Measurements from ENCODE around the gene SSC4D.
"Not testable (repeated sequence)": the region's sequence is repeated elsewhere in the genome, so short reads cannot be mapped to it uniquely, and the experiment has no call there.

Gene SSC4D

GRCh38 chr7:76397409-76398183, 11.9 kb downstream of the SSC4D start:
- peaks cover 31% of the 10 kb centered on the region for H3K4me1 Mint-ChIP-seq
- ATAC-seq (peak; percentile 69), DNase-seq (peak; percentile 76 to 81)
- H3K27me3 Mint-ChIP-seq, result no peaks in the 10 kb centered on the region
- peak overlapping the region in 1 of 2 donors; percentile 80 for H3K27ac Mint-ChIP-seq
- no peaks in the 10 kb centered on the region for H3K9me3 Mint-ChIP-seq
- H3K4me3 Mint-ChIP-seq, result peak overlapping the region; percentile 82 to 89

DNA sequence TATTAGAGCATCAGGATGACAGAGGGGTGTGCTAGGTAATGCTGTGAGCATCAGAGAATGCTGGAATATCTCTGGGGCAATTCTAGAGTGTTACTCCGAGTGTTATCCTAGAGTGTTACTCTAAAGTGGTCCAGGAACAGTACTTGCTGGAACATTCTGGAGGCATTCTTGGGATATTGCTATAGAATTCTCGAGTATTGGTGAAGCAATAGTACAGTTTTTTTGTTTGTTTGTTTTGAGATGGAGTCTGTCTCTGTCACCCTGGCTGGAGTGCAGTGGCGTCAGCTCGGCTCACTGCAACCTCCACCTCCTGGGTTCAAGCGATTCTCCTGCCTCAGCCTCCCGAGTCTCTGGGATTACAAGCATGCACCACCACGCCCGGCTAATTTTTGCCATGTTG, 12.6 kb downstream of the SSC4D start:
- DNase-seq (no peak), ATAC-seq (no peak)
- Mint-ChIP-seq H3K27me3 (no peaks in the 10 kb centered on the region), H3K4me3 (peak overlapping the region; percentile 82 to 89), H3K9me3 (no peaks in the 10 kb centered on the region), H3K4me1 (peaks cover 38% of the 10 kb centered on the region), H3K27ac (no peak overlapping the region)

DNA sequence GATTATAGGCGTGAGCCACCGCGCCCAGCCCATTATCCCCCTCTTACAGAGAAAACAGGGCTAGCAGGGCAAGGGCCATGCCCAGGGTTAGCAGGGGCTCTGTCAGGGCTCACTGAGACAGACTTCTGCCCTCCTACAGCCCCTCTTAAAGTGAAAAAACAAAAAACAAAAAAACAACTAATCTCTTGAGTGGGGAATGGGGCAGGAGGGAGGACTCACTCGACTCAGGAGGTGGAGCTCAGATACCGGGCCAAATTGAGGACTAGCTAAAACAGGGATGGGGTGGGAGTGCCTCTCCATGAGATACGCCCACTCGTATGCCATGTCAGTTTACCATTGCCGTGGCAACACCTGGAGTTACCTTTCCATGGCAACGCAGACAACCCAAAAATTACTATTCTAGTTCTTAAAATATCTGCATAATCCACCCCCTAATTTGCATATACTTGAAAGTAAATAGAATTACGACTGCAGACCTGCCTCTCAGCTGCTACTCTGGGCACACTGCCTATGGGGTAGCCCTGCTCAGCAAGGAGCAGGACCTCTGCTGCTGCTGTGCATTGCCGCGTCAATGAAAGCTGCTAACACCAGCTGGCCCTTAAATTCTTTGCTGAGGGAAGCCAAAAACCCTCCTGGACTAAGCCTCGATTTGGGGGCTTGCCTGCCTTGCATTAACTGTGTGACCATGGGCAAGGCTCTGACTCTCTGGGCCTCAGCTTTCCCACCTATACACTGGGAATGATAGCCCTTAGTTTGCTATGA, 13.4 kb downstream of the SSC4D start:
- Mint-ChIP-seq H3K27ac (no peak overlapping the region), H3K9me3 (no peaks in the 10 kb centered on the region), H3K4me1 (peaks cover 41% of the 10 kb centered on the region), H3K4me3 (peak overlapping the region in 1 of 2 donors; percentile 89), H3K27me3 (no peaks in the 10 kb centered on the region)
- no peak for DNase-seq
- no peak for ATAC-seq

DNA sequence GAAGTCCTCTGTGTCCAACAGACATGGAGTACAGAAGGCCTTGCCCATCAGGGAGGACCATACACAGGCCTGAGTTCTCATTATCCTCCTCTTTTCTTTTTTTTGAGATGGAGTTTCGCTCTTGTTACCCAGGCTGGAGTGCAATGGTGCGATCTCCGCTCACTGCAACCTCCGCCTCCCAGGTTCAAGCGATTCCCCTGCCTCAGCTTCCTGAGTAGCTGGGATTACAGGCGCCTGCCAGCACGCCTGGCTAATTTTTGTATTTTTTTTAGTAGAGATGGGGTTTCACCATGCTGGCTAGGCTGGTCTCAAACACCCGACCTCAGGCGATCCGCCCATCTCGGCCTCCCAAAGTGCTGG, 13.9 kb downstream of the SSC4D start:
- not testable (repeated sequence) for H3K27me3 Mint-ChIP-seq, H3K9me3 Mint-ChIP-seq, DNase-seq, ATAC-seq, H3K4me3 Mint-ChIP-seq, H3K27ac Mint-ChIP-seq
- H3K4me1 Mint-ChIP-seq, result peaks cover 41% of the 10 kb centered on the region

DNA sequence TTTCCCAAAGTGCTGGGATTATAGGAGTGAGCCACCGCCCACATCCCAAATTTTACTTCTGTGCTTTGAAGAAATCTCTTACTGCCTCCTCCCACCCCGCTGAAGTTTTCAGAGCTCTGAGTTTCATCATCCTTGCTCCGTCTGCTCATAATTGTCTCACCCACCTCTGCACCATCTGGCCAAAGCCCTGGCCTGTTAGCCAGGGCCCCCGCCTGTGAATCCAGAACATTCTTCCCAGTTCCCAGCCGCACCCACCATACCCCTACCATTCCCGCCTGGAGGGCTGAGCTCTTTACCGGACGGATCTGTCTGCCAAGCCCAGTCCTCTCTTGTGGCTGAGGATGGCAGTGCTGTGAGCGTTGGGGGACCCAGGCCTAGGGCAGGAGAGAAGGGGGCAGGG, 14.5 kb downstream of the SSC4D start:
- Mint-ChIP-seq H3K27ac (no peak overlapping the region), H3K4me3 (no peak overlapping the region), H3K4me1 (peaks cover 41% of the 10 kb centered on the region), H3K9me3 (no peaks in the 10 kb centered on the region), H3K27me3 (no peaks in the 10 kb centered on the region)
- DNase-seq (no peak), ATAC-seq (no peak)

- Mint-ChIP-seq H3K4me1 (peaks cover 48% of the 10 kb centered on the region), H3K27ac (peak overlapping the region; percentile 77 to 98), H3K4me3 (peak overlapping the region; percentile 91), H3K9me3 (no peaks in the 10 kb centered on the region), H3K27me3 (no peaks in the 10 kb centered on the region)
- DNase-seq (peak; percentile 89), ATAC-seq (peak; percentile 85)
These were observed 16.1 kb downstream of the SSC4D start for GRCh38 chr7:76393116-76394031.

DNA sequence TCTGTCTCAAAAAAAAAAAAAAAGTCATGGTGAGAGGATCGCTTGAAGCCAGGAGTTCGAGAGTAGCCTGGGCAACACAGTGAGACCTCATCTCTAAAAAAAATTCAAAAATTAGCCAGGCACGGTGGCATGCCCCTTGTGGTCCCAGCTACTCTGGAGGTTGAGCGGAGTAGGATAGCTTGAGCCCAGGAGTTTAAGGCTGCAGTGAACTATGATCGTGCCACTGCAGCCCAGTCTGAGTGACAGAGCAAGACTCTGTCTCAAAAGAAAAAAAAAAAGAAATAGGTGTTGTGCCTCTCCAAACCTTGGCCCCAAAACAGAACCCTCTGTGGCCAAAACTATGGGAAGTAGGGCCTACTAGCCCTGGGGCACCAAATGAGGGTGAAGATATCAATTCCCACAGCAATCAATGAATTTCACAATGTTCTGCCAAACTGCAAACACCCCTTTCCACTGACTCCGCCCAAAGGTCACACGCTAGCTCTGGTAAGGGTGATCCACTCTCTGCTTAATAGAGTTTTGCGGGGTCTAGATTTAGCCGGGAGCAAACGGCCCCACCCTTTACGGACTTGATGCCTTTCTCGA, 16.9 kb downstream of the SSC4D start:
- ATAC-seq, result peak; percentile 14
- Mint-ChIP-seq H3K9me3 (no peaks in the 10 kb centered on the region), H3K4me3 (peak overlapping the region; percentile 91), H3K27me3 (no peaks in the 10 kb centered on the region), H3K27ac (peak overlapping the region; percentile 77 to 98), H3K4me1 (peaks cover 40% of the 10 kb centered on the region)
- DNase-seq, result no peak

GRCh38 chr7:76390092-76390491, 19.4 kb downstream of the SSC4D start:
- H3K4me3 Mint-ChIP-seq, result no peak overlapping the region
- H3K9me3 Mint-ChIP-seq, result no peaks in the 10 kb centered on the region
- peak overlapping the region; percentile 43 to 81 for H3K27ac Mint-ChIP-seq
- no peak for DNase-seq
- peaks cover 26% of the 10 kb centered on the region for H3K4me1 Mint-ChIP-seq
- H3K27me3 Mint-ChIP-seq, result no peaks in the 10 kb centered on the region
- ATAC-seq, result no peak

- not testable (repeated sequence) for DNase-seq, H3K9me3 Mint-ChIP-seq, H3K4me3 Mint-ChIP-seq, H3K27me3 Mint-ChIP-seq, ATAC-seq, H3K27ac Mint-ChIP-seq
- peaks cover 23% of the 10 kb centered on the region for H3K4me1 Mint-ChIP-seq
These were observed 21.7 kb downstream of the SSC4D start for GRCh38 chr7:76387789-76388188.

GRCh38 chr7:76386691-76387260, 22.7 kb downstream of the SSC4D start:
- Mint-ChIP-seq H3K27me3 (no peaks in the 10 kb centered on the region), H3K4me1 (peaks cover 13% of the 10 kb centered on the region), H3K9me3 (no peaks in the 10 kb centered on the region), H3K4me3 (no peak overlapping the region), H3K27ac (no peak overlapping the region)
- ATAC-seq (no peak), DNase-seq (no peak)

DNA sequence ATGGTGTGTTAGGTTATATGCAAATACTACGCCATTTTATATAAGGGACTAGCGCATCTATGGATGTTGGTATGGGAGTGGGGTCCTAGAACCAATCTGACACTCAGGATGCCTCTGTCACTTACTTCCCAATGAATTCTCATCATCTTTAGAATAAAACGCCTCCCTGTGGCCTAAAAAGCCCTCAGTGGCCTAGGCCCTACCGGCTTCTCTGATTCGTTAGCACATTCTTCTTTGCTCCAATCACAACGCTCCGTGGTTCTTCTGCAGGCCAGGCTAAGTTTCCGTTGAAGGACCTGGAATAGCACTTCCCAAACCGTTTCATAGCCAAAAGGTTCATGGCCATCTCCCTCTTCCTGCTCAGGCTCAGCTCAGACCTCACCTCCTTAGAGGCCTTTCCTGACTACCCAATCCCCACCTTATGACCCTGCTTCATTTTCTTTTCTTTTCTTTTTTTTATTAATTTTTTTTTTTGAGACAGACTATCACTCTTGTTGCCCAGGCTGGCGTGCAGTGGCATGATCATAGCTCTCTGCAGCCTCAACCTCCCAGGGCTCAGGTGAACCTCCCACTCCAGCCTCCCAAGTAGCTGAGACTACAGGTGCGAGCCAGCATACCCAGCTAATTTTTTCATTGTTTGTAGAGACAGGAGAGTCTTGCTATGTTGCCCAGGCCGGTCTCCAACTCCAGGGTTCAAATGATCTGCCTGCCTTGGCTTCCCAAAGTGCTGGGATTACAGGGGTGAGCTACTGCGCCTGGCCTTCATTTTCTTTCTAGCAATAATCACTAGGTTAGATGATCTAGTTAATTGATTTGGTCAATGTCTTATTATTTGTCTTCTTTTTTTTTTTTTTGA, 26.2 kb downstream of the SSC4D start:
- Mint-ChIP-seq H3K4me3 (no peak overlapping the region), H3K9me3 (no peaks in the 10 kb centered on the region), H3K27me3 (no peaks in the 10 kb centered on the region), H3K4me1 (peaks cover 8% of the 10 kb centered on the region), H3K27ac (no peak overlapping the region)
- DNase-seq (no peak), ATAC-seq (no peak)

GRCh38 chr7:76381814-76382213, 27.7 kb downstream of the SSC4D start:
- Mint-ChIP-seq H3K4me3 (no peak overlapping the region), H3K27ac (no peak overlapping the region), H3K27me3 (no peaks in the 10 kb centered on the region), H3K4me1 (peaks cover 8% of the 10 kb centered on the region), H3K9me3 (no peaks in the 10 kb centered on the region)
- no peak for DNase-seq
- no peak for ATAC-seq

GRCh38 chr7:76380623-76380966, 28.9 kb downstream of the SSC4D start:
- no peaks in the 10 kb centered on the region for H3K9me3 Mint-ChIP-seq
- peaks cover 8% of the 10 kb centered on the region for H3K4me1 Mint-ChIP-seq
- no peaks in the 10 kb centered on the region for H3K27me3 Mint-ChIP-seq
- peak overlapping the region; percentile 75 to 79 for H3K4me3 Mint-ChIP-seq
- ATAC-seq (no peak), DNase-seq (no peak)
- no peak overlapping the region for H3K27ac Mint-ChIP-seq

DNA sequence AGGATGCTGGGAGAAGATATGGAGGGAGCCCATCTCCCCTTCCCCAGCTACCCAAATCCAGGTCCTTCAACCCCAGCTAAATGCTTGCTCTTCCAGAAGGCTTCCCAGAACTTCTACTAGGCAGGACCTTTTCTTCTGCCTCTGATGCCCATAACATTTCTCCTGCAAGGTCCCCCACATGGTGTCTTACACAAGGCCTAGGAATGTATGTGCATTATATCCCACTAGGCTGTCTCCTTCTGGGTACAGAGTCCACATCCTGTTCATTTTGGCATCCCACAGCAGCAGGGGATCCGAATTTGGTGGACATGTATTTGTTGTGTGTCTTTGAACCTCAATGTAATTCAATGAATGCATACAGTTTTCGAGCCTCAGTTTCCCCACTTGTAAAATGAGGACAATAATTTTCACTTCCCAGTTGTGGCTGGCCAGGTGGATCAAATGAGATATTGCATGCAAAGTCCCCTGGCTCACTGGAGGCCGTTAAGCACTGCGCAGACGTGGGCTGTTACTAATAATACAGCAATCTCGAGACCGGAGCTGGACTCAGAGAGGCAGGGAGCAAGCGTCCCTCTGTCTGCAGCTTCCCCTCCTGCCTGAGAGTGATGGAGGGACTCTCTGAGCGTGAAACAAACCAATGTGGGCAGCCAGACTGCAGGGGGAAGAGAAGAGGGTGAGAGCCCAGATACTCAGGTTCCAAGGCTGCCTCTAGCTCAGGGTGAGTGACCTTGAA, 32.1 kb downstream of the SSC4D start:
- DNase-seq (no peak), ATAC-seq (no peak)
- Mint-ChIP-seq H3K27ac (no peak overlapping the region), H3K9me3 (no peaks in the 10 kb centered on the region), H3K27me3 (peaks cover 21% of the 10 kb centered on the region), H3K4me3 (no peak overlapping the region), H3K4me1 (peaks cover 8% of the 10 kb centered on the region)
